ENCODE measurements around the gene PACRG.

PACRG gene

DNA sequence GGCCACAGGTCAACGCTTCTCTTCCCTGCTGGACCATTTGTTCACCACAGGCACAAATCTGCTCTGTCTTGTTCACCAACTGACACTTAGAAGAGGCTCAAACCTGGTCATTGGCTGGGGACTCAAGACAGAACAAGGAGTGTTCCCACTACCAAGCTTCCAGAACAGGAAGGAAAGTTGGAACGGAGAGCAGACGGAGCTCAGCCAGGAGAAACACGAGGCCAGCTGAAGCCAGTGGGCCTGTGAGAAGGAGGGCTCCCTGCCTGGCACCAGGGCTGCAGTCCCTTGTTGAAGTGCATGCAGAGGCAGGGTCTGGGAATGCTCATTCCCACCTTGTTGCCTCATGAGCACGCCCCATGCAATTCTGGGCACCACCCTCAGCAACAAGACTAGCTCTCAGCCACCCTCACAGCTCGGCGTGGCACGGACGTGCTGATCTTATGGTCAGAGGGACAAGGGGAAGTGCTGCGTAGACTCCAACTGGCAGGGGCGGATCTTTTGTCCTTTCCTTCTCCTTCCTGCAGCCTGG, 450.2 kb downstream of the PACRG start:
- TF ChIP-seq GATA2 (IDR thresholded peaks at IDR 0.05; ENCODE audit: low read depth, low read length) (no peak), GATA3 (IDR thresholded peaks at IDR 0.05; ENCODE audit: low read depth, low read length) (no peak)

GRCh38 chr6:163179061-163179460, 451.3 kb downstream of the PACRG start:
- TF ChIP-seq GATA2 (IDR thresholded peaks at IDR 0.05; ENCODE audit: low read depth, low read length) (no peak), GATA3 (IDR thresholded peaks at IDR 0.05; ENCODE audit: low read depth, low read length) (no peak)

- TF ChIP-seq GATA3 (IDR thresholded peaks at IDR 0.05; ENCODE audit: low read depth, low read length): no peak
- no peak for TF ChIP-seq GATA2 (IDR thresholded peaks at IDR 0.05; ENCODE audit: low read depth, low read length)
Observed at GRCh38 chr6:163179721-163180120, 451.9 kb downstream of the PACRG start.

DNA sequence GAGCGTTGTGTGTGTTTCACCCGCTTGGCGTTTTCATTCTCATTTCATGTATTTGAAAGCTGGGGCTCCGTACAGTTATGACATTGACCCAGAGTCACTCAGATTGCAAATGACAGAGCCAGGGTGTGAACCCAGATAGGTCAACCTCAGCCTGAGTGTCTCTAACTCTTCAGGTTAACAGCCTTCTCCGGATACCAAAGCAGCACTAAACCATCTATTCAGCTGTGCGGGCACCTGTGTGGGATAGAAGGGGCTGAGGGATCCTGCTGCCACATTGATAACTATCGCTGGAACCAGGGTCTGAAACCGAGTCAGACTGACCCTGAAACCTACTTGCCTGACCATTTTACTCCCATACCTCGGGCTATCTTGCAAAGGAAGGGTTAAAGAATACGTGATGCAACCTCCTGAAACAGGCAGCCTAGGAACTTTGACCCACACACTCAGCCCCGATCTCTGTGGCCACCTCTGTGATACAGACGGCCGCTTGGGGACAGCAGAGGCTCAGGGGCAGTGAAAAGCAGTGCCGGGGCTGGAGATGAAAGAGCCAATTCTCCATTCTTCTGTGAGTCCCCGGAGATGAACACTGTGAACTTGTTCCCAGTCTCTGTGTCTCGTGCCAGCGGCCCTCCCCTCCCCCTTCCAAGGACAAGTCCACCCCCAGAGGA, 453.2 kb downstream of the PACRG start:
- TF ChIP-seq GATA2 (IDR thresholded peaks at IDR 0.05; ENCODE audit: low read depth, low read length): no peak
- no peak for TF ChIP-seq GATA3 (IDR thresholded peaks at IDR 0.05; ENCODE audit: low read depth, low read length)

DNA sequence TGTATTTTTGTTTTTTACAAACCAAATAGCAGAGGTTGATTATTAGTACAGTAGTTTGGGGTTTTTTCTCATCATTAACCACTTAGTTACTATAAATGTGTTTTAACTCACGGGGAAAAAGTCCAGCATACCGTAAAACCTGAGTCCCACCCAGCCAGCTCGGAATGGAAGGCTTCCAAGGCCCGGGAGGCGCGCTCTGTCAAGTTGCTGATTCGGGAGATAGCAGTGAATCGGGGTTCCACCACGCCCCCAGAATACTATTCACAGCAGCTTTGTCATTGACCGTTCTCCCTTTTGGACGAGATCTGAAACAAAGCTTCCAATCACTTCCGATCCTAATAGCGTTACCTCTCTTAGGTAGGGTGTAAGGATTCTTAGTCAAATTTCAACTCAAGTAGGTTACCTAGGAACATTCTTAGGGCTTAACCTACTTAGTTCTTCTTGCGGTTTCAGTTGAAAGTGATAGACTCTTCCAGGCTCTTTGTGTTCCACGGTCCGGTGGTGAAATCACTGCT, 453.9 kb downstream of the PACRG start:
- no peak for TF ChIP-seq GATA3 (IDR thresholded peaks at IDR 0.05; ENCODE audit: low read depth, low read length)
- TF ChIP-seq GATA2 (IDR thresholded peaks at IDR 0.05; ENCODE audit: low read depth, low read length): no peak

- TF ChIP-seq GATA3 (IDR thresholded peaks at IDR 0.05; ENCODE audit: low read depth, low read length): no peak
- no peak for TF ChIP-seq GATA2 (IDR thresholded peaks at IDR 0.05; ENCODE audit: low read depth, low read length)
Observed at GRCh38 chr6:163182696-163183095, 454.9 kb downstream of the PACRG start.

DNA sequence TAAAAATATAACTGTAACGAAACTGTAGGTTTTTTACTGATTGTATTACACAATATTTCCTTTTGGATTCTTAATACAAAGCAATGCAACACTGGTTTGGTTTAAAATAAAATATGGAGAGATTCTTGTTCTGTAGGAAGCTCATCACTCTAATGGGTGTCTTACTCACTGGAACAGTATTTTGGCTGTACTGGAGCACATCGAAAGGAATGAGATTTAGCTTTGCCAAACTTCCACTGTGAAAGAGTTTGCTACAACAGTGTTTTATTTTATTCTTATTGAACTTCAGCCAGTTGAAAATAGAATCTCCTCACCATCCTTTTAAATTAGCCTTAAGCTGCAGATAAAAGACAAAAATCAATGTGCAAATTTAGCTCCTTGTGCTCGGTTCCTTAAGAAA, 456.0 kb downstream of the PACRG start:
- TF ChIP-seq GATA3 (IDR thresholded peaks at IDR 0.05; ENCODE audit: low read depth, low read length): no peak
- no peak for TF ChIP-seq GATA2 (IDR thresholded peaks at IDR 0.05; ENCODE audit: low read depth, low read length)

GRCh38 chr6:163185744-163186143, 458.0 kb downstream of the PACRG start:
- TF ChIP-seq GATA2 (IDR thresholded peaks at IDR 0.05; ENCODE audit: low read depth, low read length) (no peak), GATA3 (IDR thresholded peaks at IDR 0.05; ENCODE audit: low read depth, low read length) (no peak)

- TF ChIP-seq GATA2 (IDR thresholded peaks at IDR 0.05; ENCODE audit: low read depth, low read length) (no peak), GATA3 (IDR thresholded peaks at IDR 0.05; ENCODE audit: low read depth, low read length) (no peak)
Observed at GRCh38 chr6:163186527-163186926, 458.8 kb downstream of the PACRG start.

DNA sequence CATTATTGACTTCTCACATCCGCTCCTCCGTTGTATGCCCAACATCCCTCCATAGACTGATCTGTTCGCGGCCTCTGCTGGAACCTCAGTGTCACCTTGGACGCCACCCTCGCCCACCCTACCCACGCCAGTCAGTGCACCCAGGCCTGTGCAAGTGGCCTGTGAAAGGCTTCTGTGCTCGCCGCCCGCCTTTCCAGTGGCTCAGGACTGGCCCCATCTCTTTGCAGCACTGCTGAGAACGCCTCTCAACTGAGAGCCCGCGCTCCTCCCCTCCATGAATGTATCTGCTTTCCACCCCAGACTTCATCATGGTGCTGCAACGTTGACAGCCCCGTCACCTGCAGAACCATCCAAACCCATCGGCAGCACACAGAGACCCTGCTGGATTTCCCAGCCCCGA, 459.4 kb downstream of the PACRG start:
- no peak for TF ChIP-seq GATA2 (IDR thresholded peaks at IDR 0.05; ENCODE audit: low read depth, low read length)
- TF ChIP-seq GATA3 (IDR thresholded peaks at IDR 0.05; ENCODE audit: low read depth, low read length): no peak

GRCh38 chr6:163187606-163188005, 459.8 kb downstream of the PACRG start:
- TF ChIP-seq GATA3 (IDR thresholded peaks at IDR 0.05; ENCODE audit: low read depth, low read length) (no peak), GATA2 (IDR thresholded peaks at IDR 0.05; ENCODE audit: low read depth, low read length) (no peak)

DNA sequence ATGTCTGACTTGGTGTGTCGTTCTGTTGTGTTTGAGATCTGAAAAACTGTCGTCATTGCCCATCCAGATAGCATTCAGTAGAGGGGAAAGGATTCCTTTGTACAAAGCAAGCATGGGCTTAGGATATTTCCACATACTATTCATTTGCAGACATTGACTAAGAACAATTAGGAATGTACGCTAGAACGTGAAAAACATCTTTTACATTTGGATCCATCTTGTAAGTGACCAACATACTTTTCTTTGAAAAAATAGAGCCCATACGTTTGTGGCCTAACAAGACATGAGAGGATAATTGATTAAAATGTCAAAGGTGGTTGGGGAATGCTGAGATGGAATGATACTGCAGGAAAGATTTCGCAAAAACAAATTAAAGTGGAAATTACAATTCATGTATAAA, 461.0 kb downstream of the PACRG start:
- no peak for TF ChIP-seq GATA2 (IDR thresholded peaks at IDR 0.05; ENCODE audit: low read depth, low read length)
- no peak for TF ChIP-seq GATA3 (IDR thresholded peaks at IDR 0.05; ENCODE audit: low read depth, low read length)

DNA sequence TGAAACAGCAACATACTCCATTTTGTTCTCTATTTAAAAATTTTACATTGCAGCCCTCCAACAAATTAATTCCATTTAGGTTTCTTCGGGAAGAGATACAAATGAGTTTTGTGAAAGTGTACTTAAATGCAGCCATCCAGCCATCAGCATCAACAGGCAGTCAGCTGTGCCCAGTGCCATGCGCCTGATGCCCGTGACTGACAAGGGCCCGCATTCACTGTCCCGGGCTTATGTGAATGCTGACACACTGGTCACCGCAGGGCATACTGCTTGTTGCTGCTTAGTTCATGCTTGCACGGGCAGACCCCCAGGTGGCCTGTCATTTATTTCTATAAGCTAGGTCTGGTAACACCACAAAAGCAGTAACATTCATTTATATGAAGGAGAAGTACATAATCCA, 461.8 kb downstream of the PACRG start:
- no peak for TF ChIP-seq GATA2 (IDR thresholded peaks at IDR 0.05; ENCODE audit: low read depth, low read length)

- TF ChIP-seq GATA2 (IDR thresholded peaks at IDR 0.05; ENCODE audit: low read depth, low read length) (no peak), GATA3 (IDR thresholded peaks at IDR 0.05; ENCODE audit: low read depth, low read length) (no peak)
Observed at GRCh38 chr6:163190786-163191185, 463.0 kb downstream of the PACRG start.

GRCh38 chr6:163191704-163192537, 464.1 kb downstream of the PACRG start:
- TF ChIP-seq GATA3 (IDR thresholded peaks at IDR 0.05; ENCODE audit: low read depth, low read length): no peak
- TF ChIP-seq GATA2 (IDR thresholded peaks at IDR 0.05; ENCODE audit: low read depth, low read length): no peak
